Upper lobe of left lung (tissue), 6 donors: ENCODE data around the gene NPL. TPM values are rescaled to one million over a fixed set of nuclear protein-coding genes. Genes with fewer than 3 reads are reported as not detected.

Source experiments
- ATAC-seq, 2 donors: fragments of 200-7000 bp; cut with Tn5 transposase; one replicate each; pipeline ENCODE4 v1.9.1; 2022; ENCODE audit warnings: mild to moderate bottlenecking in 2 of 2, moderate library complexity in 2 of 2; ENCODE audit not compliant: low FRiP score in 2 of 2
- DNase-seq, 2 donors: peaks; one replicate each; pipeline ENCODE4 v3.0.0-alpha.2; 2019 to 2020
- H3K27ac ChIP-seq, 4 donors: fragments of 200-600 bp; sonication (generic); one replicate each; pipeline ENCODE4 v1.5.1; 2016 to 2019
- H3K27me3 ChIP-seq, 4 donors: fragments of 200-600 bp; sonication (generic); one replicate each; pipeline ENCODE4 v1.5.1; 2017 to 2019
- H3K36me3 ChIP-seq, 4 donors: fragments of 200-600 bp; sonication (generic); one replicate each; pipeline ENCODE4 v1.5.1; 2016 to 2019
- H3K4me1 ChIP-seq, 4 donors: fragments of 200-600 bp; sonication (generic); one replicate each; pipeline ENCODE4 v1.5.1; 2018 to 2019
- H3K4me3 ChIP-seq, 4 donors: fragments of 200-600 bp; sonication (generic); one replicate each; pipeline ENCODE4 v1.5.1; 2017 to 2019; ENCODE audit warnings: mild to moderate bottlenecking in 2 of 4, moderate library complexity in 1 of 4
- H3K9me3 ChIP-seq, 4 donors: fragments of 200-600 bp; sonication (generic); one replicate each; pipeline ENCODE4 v1.5.1; 2018 to 2019
- CTCF ChIP-seq, 6 experiments: fragments of 450-650 bp in 4 of 6; fragments of 200-600 bp in 2 of 6; sonication (generic) in 2 of 6; IDR thresholded peaks; one replicate each; pipeline ENCODE4 v1.5.1; 2016 to 2019; ENCODE audit warnings: antibody characterized with exemption in 6 of 6
- EP300 ChIP-seq, 4 donors: sonication (generic); formaldehyde crosslinking; IDR thresholded peaks; one replicate each; pipeline ENCODE4 v1.5.1; 2017; ENCODE audit warnings: antibody characterized with exemption in 4 of 4, control low read depth in 2 of 4
- POLR2A ChIP-seq, 4 donors: fragments of 450-650 bp; IDR thresholded peaks; one replicate each; pipeline ENCODE4 v1.5.1; 2016 to 2017; ENCODE audit warnings: antibody characterized with exemption in 4 of 4, mild to moderate bottlenecking in 2 of 4
- POLR2AphosphoS5 ChIP-seq, 2 donors: sonication (generic); formaldehyde crosslinking; IDR thresholded peaks; one replicate each; pipeline ENCODE4 v1.5.1; 2017; ENCODE audit warnings: antibody characterized with exemption in 2 of 2
- WGBS, 2 donors: methylation state at CpG; one replicate each; pipeline ENCODE4 v1.1.5; 2017 to 2018; 5-methylcytosine and 5-hydroxymethylcytosine counted together
- total RNA-seq, 6 donors: library from RNA; depleted of rRNA in 4 of 6; stranded (reverse); fragments of >200 nt in 4 of 6; gene quantifications; one replicate each; pipeline versions ENCODE4 v1.1.0 to v1.2.1, GENCODE V29; 2016 to 2021
- donor health status: DM: no; HTN: no; CAD: no; lungs with moderate emphysema.
- donor health status: DM: no; HTN: yes; CAD: no; lungs with severe emphysema.

The NPL gene
- total RNA-seq, 6 donors from 2014 or later, result 16.6 to 99.5 (median 33.2) TPM

- TF ChIP-seq CTCF (IDR thresholded peaks at IDR 0.05), result no peak
- peak; percentile 18 to 66 for TF ChIP-seq POLR2AphosphoS5 (IDR thresholded peaks at IDR 0.05)
- TF ChIP-seq EP300 (IDR thresholded peaks at IDR 0.05), result peak in 1 of 4 donors; percentile 82
- peak in 1 of 4 donors; percentile 18 for TF ChIP-seq POLR2A (IDR thresholded peaks at IDR 0.05)
- no peak overlapping the region for H3K4me3 ChIP-seq
- H3K36me3 ChIP-seq, result peaks cover 0 to 7% (median 0%) of the 10 kb centered on the region in 4 donors
- WGBS, 2 donors, result 49 to 63% methylated on average over 8 of the region's 8 CpGs
- H3K27me3 ChIP-seq, result no peaks in the 10 kb centered on the region
- H3K9me3 ChIP-seq, result no peaks in the 10 kb centered on the region
- DNase-seq (peak in 1 of 2 donors; percentile 55), ATAC-seq (peak; percentile 62 to 83)
- peak overlapping the region; percentile 62 to 80 (median 67) for H3K27ac ChIP-seq
- H3K4me1 ChIP-seq, result peaks cover 0 to 15% (median 3%) of the 10 kb centered on the region in 4 donors
Measured at GRCh38 chr1:182795563-182796228, 6.1 kb downstream of the NPL start.

- no peak for ATAC-seq
- no peaks in the 10 kb centered on the region for H3K27me3 ChIP-seq
- no peaks in the 10 kb centered on the region for H3K9me3 ChIP-seq
- H3K4me3 ChIP-seq, result no peak overlapping the region
- 86 to 87% methylated on average over 4 of the region's 4 CpGs for WGBS, 2 donors
- peak in 1 of 2 donors; percentile 39 for DNase-seq
- H3K27ac ChIP-seq, result no peak overlapping the region
- peaks cover 11 to 37% (median 21%) of the 10 kb centered on the region in 4 donors for H3K36me3 ChIP-seq
- TF ChIP-seq CTCF (IDR thresholded peaks at IDR 0.05) (no peak), POLR2A (IDR thresholded peaks at IDR 0.05) (no peak), POLR2AphosphoS5 (IDR thresholded peaks at IDR 0.05) (no peak), EP300 (IDR thresholded peaks at IDR 0.05) (no peak)
- peaks cover 0 to 6% (median 0%) of the 10 kb centered on the region in 4 donors for H3K4me1 ChIP-seq
Measured at GRCh38 chr1:182802006-182802803, 12.6 kb downstream of the NPL start.

- no peaks in the 10 kb centered on the region for H3K4me1 ChIP-seq
- no peak for TF ChIP-seq POLR2A (IDR thresholded peaks at IDR 0.05)
- TF ChIP-seq CTCF (IDR thresholded peaks at IDR 0.05), result no peak
- TF ChIP-seq POLR2AphosphoS5 (IDR thresholded peaks at IDR 0.05), result no peak
- TF ChIP-seq EP300 (IDR thresholded peaks at IDR 0.05), result no peak
- H3K9me3 ChIP-seq, result no peaks in the 10 kb centered on the region
- H3K36me3 ChIP-seq, result peaks cover 11 to 39% (median 21%) of the 10 kb centered on the region in 4 donors
- ATAC-seq (no peak), DNase-seq (no peak)
- 87 to 88% methylated on average over 1 of the region's 1 CpG for WGBS, 2 donors
- H3K27me3 ChIP-seq, result no peaks in the 10 kb centered on the region
- no peak overlapping the region for H3K27ac ChIP-seq
- no peak overlapping the region for H3K4me3 ChIP-seq
Measured at GRCh38 chr1:182803846-182804245, 14.3 kb downstream of the NPL start.

- Histone ChIP-seq H3K27ac (no peak overlapping the region), H3K36me3 (peaks cover 11 to 42% (median 22%) of the 10 kb centered on the region in 4 donors), H3K27me3 (no peaks in the 10 kb centered on the region), H3K4me1 (no peaks in the 10 kb centered on the region), H3K9me3 (no peaks in the 10 kb centered on the region), H3K4me3 (no peak overlapping the region)
- DNase-seq (peak in 1 of 2 donors; percentile 17), ATAC-seq (peak in 1 of 2 donors; percentile 27)
- TF ChIP-seq POLR2A (IDR thresholded peaks at IDR 0.05) (no peak), CTCF (IDR thresholded peaks at IDR 0.05) (no peak), POLR2AphosphoS5 (IDR thresholded peaks at IDR 0.05) (no peak), EP300 (IDR thresholded peaks at IDR 0.05) (no peak)
- 78 to 81% methylated on average over 11 of the region's 11 CpGs for WGBS, 2 donors
Measured at GRCh38 chr1:182806015-182806678, 16.6 kb downstream of the NPL start.
